Ovary (tissue), 3 donors: Measurements from ENCODE around the gene GNAS.

Experiments
- POLR2A ChIP-seq: fragments of 450-650 bp; IDR thresholded peaks from one replicate; pipeline ENCODE4 v1.6.1; 2017; ENCODE audit warnings: antibody characterized with exemption, mild to moderate bottlenecking, moderate library complexity
- TF ChIP-seq, protein P1 (sequence below), 3 donors: fragments of 450-650 bp in 2 of 3; fragments of 200-600 bp in 1 of 3; IDR thresholded peaks; one replicate each; pipeline versions ENCODE4 v1.5.1 to v1.8.0; 2016 to 2022; ENCODE audit warnings: antibody characterized with exemption in 3 of 3, mild to moderate bottlenecking in 1 of 3
- donor health status: DM: no; HTN: no; CAD: no.

DNA sequence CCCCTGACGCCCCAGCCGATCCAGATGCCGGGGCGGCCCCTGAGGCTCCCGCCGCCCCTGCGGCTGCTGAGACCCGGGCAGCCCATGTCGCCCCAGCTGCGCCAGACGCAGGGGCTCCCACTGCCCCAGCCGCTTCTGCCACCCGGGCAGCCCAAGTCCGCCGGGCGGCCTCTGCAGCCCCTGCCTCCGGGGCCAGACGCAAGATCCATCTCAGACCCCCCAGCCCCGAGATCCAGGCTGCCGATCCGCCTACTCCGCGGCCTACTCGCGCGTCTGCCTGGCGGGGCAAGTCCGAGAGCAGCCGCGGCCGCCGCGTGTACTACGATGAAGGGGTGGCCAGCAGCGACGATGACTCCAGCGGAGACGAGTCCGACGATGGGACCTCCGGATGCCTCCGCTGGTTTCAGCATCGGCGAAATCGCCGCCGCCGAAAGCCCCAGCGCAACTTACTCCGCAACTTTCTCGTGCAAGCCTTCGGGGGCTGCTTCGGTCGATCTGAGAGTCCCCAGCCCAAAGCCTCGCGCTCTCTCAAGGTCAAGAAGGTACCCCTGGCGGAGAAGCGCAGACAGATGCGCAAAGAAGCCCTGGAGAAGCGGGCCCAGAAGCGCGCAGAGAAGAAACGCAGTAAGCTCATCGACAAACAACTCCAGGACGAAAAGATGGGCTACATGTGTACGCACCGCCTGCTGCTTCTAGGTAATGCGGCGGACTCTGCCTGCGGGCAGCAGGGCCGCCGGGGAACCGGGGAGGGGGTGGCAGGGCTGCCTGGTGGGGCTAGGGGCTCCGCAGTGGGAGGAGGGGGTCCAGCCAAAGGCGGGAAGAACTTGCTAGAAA lies 2.3 kb downstream of the GNAS start:
- TF ChIP-seq, protein P1, sequence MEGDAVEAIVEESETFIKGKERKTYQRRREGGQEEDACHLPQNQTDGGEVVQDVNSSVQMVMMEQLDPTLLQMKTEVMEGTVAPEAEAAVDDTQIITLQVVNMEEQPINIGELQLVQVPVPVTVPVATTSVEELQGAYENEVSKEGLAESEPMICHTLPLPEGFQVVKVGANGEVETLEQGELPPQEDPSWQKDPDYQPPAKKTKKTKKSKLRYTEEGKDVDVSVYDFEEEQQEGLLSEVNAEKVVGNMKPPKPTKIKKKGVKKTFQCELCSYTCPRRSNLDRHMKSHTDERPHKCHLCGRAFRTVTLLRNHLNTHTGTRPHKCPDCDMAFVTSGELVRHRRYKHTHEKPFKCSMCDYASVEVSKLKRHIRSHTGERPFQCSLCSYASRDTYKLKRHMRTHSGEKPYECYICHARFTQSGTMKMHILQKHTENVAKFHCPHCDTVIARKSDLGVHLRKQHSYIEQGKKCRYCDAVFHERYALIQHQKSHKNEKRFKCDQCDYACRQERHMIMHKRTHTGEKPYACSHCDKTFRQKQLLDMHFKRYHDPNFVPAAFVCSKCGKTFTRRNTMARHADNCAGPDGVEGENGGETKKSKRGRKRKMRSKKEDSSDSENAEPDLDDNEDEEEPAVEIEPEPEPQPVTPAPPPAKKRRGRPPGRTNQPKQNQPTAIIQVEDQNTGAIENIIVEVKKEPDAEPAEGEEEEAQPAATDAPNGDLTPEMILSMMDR (IDR thresholded peaks at IDR 0.05) = no peak
- TF ChIP-seq POLR2A = no peak
